HEK293 (cell line): ENCODE measurements around the gene PLXNA3.
A peak's percentile ranks its signal among the peaks of the same experiment; 100 is the strongest.

Experiments
- CTCF ChIA-PET: fragments of 350-600 bp; formaldehyde crosslinking; extraction: SDS; loops from one replicate; lab custom pipeline; 2021; ENCODE audit warnings: antibody characterized with exemption; lab: Yijun Ruan, JAX
- POLR2A ChIA-PET: fragments of 300-600 bp; formaldehyde crosslinking; extraction: SDS; loops from one replicate; lab custom pipeline; 2020; ENCODE audit warnings: antibody characterized with exemption, inconsistent platforms; lab: Yijun Ruan, JAX
- H3K27ac ChIP-seq: fragments of 200-500 bp; sonication (Bioruptor generic); 2 replicates; pipeline ENCODE4 v1.5.1; 2014; ENCODE audit warnings: low read depth, low read length, control low read depth, inconsistent platforms; ENCODE audit errors: extremely low read depth
- H3K36me3 ChIP-seq, 2 experiments: fragments of 200-500 bp in 1 of 2; sonication (Bioruptor generic) in 1 of 2; 1 replicate in 1 of 2; 2 replicates in 1 of 2; pipeline ENCODE4 v1.5.1; 2014 to 2017; ENCODE audit warnings: inconsistent platforms in 2 of 2, low read length in 2 of 2; ENCODE audit not compliant: control insufficient read depth in 2 of 2, insufficient read depth in 1 of 2
- H3K4me1 ChIP-seq: fragments of 200-500 bp; sonication (Bioruptor generic); 2 replicates; pipeline ENCODE4 v1.5.1; 2014; ENCODE audit warnings: mild to moderate bottlenecking, low read length, inconsistent platforms; ENCODE audit not compliant: control insufficient read depth, insufficient read depth
- H3K4me3 ChIP-seq: 2 replicates; pipeline ENCODE4 v1.5.1; 2011; ENCODE audit warnings: low read depth, mild to moderate bottlenecking, control low read depth, low read length, moderate library complexity
- H3K9me3 ChIP-seq: fragments of 200-500 bp; sonication (Bioruptor generic); 2 replicates; pipeline ENCODE4 v1.5.1; 2014; ENCODE audit warnings: low read depth, low read length, inconsistent platforms; ENCODE audit not compliant: control insufficient read depth, insufficient read depth
- HOXA7 ChIP-seq: sonication (generic); formaldehyde crosslinking; IDR thresholded peaks from 2 replicates; pipeline ENCODE4 v1.8.1; 2022; ENCODE audit warnings: missing genetic modification reagents, borderline replicate concordance
- MYNN ChIP-seq: fragments of 450-650 bp; formaldehyde crosslinking; IDR thresholded peaks from 2 replicates; pipeline ENCODE4 v1.5.1; 2016; ENCODE audit warnings: missing biosample characterization, missing genetic modification characterization, borderline replicate concordance
- SCRT1 ChIP-seq: fragments of 450-650 bp; formaldehyde crosslinking; IDR thresholded peaks from 2 replicates; pipeline ENCODE4 v1.5.1; 2016; ENCODE audit warnings: missing biosample characterization, missing genetic modification characterization, borderline replicate concordance
- TRIM28 ChIP-seq: IDR thresholded peaks from 2 replicates; pipeline ENCODE4 v1.6.1; 2011; ENCODE audit warnings: low read length, control low read depth, borderline replicate concordance
- ZNF2 ChIP-seq: fragments of 450-650 bp; formaldehyde crosslinking; IDR thresholded peaks from 2 replicates; pipeline ENCODE4 v1.5.1; 2016; ENCODE audit warnings: missing biosample characterization, missing genetic modification characterization
- ZNF202 ChIP-seq: fragments of 450-650 bp; formaldehyde crosslinking; IDR thresholded peaks from 2 replicates; pipeline ENCODE4 v1.5.1; 2016; ENCODE audit warnings: missing biosample characterization, missing genetic modification characterization, borderline replicate concordance
- ZNF514 ChIP-seq: fragments of 450-650 bp; formaldehyde crosslinking; IDR thresholded peaks from 2 replicates; pipeline ENCODE4 v1.5.1; 2016; ENCODE audit warnings: missing biosample characterization, missing genetic modification characterization
- ZNF837 ChIP-seq: fragments of 450-650 bp; formaldehyde crosslinking; IDR thresholded peaks from 2 replicates; pipeline ENCODE4 v1.5.1; 2016; ENCODE audit warnings: missing biosample characterization, missing genetic modification characterization
- ZSCAN16 ChIP-seq: fragments of 450-650 bp; formaldehyde crosslinking; IDR thresholded peaks from 2 replicates; pipeline ENCODE4 v1.5.1; 2016; ENCODE audit warnings: missing biosample characterization, missing genetic modification characterization
- TF ChIP-seq, protein P1 (sequence below): fragments of 450-650 bp; formaldehyde crosslinking; IDR thresholded peaks from 2 replicates; pipeline ENCODE4 v1.5.1; 2017; ENCODE audit warnings: missing biosample characterization, mild to moderate bottlenecking, missing genetic modification characterization, moderate library complexity
- TF ChIP-seq, protein P2 (sequence below): fragments of 450-650 bp; formaldehyde crosslinking; IDR thresholded peaks from 2 replicates; pipeline ENCODE4 v1.5.0; 2017; ENCODE audit warnings: missing biosample characterization, missing genetic modification characterization, borderline replicate concordance
- TF ChIP-seq, protein P3 (sequence below): fragments of 450-650 bp; formaldehyde crosslinking; IDR thresholded peaks from 2 replicates; pipeline ENCODE4 v1.5.1; 2017; ENCODE audit warnings: missing biosample characterization, missing genetic modification characterization
- TF ChIP-seq, protein P4 (sequence below): fragments of 450-650 bp; formaldehyde crosslinking; IDR thresholded peaks from 2 replicates; pipeline ENCODE4 v1.5.1; 2016; ENCODE audit warnings: missing biosample characterization, missing genetic modification characterization, low read depth
- TF ChIP-seq, protein P5 (sequence below): fragments of 450-650 bp; formaldehyde crosslinking; IDR thresholded peaks from 2 replicates; pipeline ENCODE4 v1.5.1; 2017; ENCODE audit warnings: missing biosample characterization, missing genetic modification characterization
- TF ChIP-seq, protein P6 (sequence below): fragments of 450-650 bp; IDR thresholded peaks from 2 replicates; pipeline ENCODE4 v1.5.1; 2018; ENCODE audit warnings: missing biosample characterization, missing genetic modification characterization
- TF ChIP-seq, protein P7 (sequence below): fragments of 450-650 bp; IDR thresholded peaks from 2 replicates; pipeline ENCODE4 v1.5.1; 2018; ENCODE audit warnings: missing biosample characterization, mild to moderate bottlenecking, missing genetic modification characterization
- TF ChIP-seq, protein P8 (sequence below): sonication (generic); formaldehyde crosslinking; IDR thresholded peaks from 2 replicates; pipeline ENCODE4 v1.8.1; 2022; ENCODE audit warnings: mild to moderate bottlenecking, moderate library complexity, missing genetic modification reagents
- TF ChIP-seq, protein P9 (sequence below): fragments of 450-650 bp; formaldehyde crosslinking; IDR thresholded peaks from 2 replicates; pipeline ENCODE4 v1.5.1; 2016; ENCODE audit warnings: missing biosample characterization, missing genetic modification characterization

PLXNA3 gene

DNA sequence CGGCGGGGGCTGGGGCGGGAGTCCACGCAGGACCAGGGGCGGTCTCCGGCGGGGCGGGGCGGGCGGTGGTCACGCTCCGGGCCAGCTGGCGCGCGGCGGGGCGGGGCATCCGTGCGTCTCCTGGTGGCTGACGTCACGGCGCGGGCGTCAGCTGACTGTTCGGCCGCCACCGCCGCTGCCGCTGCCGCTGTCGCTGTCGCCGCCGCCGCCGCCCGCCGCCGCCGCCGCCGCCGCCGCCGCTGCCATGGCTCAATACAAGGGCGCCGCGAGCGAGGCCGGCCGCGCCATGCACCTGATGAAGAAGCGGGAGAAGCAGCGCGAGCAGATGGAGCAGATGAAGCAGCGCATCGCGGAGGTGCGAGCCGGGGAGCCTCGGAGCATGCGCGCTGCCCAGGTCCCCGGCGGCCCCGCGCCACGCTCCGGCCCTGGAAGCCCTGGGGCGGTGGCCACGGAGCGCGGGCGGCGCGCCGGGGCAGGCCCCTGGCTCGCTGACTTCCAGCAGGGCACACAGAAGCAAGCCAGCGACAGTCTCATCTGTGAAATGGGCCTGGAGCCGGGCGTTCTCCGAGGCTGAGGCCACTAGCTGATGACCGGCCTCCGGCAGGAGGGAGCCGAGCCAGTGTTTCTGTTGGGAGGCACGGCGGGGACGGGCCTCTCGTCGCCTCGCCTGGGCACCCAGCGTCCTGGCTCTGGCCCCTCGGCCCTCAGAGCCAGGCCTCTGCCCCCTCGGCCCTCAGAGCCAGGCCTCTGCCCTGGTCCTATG lies 13.9 kb upstream of the PLXNA3 start, which contains the start of gene FAM50A (continued):
- TF ChIP-seq ZNF514 (no peak), ZNF2 (no peak), TRIM28 (no peak), ZNF202 (no peak), SCRT1 (tag by site-specific recombination) (no peak)
- TF ChIP-seq, protein P1, sequence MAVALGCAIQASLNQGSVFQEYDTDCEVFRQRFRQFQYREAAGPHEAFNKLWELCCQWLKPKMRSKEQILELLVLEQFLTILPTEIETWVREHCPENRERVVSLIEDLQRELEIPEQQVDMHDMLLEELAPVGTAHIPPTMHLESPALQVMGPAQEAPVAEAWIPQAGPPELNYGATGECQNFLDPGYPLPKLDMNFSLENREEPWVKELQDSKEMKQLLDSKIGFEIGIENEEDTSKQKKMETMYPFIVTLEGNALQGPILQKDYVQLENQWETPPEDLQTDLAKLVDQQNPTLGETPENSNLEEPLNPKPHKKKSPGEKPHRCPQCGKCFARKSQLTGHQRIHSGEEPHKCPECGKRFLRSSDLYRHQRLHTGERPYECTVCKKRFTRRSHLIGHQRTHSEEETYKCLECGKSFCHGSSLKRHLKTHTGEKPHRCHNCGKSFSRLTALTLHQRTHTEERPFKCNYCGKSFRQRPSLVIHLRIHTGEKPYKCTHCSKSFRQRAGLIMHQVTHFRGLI (tag by site-specific recombination): no peak
- TF ChIP-seq, protein P2, sequence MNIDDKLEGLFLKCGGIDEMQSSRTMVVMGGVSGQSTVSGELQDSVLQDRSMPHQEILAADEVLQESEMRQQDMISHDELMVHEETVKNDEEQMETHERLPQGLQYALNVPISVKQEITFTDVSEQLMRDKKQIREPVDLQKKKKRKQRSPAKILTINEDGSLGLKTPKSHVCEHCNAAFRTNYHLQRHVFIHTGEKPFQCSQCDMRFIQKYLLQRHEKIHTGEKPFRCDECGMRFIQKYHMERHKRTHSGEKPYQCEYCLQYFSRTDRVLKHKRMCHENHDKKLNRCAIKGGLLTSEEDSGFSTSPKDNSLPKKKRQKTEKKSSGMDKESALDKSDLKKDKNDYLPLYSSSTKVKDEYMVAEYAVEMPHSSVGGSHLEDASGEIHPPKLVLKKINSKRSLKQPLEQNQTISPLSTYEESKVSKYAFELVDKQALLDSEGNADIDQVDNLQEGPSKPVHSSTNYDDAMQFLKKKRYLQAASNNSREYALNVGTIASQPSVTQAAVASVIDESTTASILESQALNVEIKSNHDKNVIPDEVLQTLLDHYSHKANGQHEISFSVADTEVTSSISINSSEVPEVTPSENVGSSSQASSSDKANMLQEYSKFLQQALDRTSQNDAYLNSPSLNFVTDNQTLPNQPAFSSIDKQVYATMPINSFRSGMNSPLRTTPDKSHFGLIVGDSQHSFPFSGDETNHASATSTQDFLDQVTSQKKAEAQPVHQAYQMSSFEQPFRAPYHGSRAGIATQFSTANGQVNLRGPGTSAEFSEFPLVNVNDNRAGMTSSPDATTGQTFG: no peak
- TF ChIP-seq, protein P3, sequence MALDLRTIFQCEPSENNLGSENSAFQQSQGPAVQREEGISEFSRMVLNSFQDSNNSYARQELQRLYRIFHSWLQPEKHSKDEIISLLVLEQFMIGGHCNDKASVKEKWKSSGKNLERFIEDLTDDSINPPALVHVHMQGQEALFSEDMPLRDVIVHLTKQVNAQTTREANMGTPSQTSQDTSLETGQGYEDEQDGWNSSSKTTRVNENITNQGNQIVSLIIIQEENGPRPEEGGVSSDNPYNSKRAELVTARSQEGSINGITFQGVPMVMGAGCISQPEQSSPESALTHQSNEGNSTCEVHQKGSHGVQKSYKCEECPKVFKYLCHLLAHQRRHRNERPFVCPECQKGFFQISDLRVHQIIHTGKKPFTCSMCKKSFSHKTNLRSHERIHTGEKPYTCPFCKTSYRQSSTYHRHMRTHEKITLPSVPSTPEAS (tag by site-specific recombination): no peak
- TF ChIP-seq, protein P4, sequence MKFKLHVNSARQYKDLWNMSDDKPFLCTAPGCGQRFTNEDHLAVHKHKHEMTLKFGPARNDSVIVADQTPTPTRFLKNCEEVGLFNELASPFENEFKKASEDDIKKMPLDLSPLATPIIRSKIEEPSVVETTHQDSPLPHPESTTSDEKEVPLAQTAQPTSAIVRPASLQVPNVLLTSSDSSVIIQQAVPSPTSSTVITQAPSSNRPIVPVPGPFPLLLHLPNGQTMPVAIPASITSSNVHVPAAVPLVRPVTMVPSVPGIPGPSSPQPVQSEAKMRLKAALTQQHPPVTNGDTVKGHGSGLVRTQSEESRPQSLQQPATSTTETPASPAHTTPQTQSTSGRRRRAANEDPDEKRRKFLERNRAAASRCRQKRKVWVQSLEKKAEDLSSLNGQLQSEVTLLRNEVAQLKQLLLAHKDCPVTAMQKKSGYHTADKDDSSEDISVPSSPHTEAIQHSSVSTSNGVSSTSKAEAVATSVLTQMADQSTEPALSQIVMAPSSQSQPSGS (tag by site-specific recombination): no peak
- TF ChIP-seq, all 188 proteins: peak for 6

DNA sequence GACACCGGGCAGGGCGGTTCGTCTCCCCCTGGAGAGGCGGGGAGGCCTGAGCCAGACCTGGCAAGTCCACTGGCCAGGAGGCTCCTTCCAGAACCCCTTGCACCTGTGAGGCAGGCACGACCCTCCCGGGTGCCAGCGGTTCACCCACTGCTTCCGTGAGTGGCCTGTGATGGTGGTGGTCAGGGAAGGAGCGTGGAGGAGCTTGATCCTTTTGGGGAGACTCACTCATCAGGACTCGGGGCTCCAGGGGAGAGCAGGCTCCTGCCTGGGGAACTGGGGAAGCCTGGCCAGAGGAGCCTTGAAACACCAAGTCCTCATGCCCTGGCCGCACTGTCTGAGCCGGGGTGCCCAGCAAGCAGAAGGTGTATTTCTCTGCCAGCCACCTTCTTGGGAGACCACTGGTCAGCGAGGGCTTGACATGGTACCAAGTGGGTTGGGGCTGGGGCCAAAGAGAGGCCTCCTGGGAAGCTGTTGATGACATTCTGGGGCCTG lies 13.3 kb upstream of the PLXNA3 start:
- Histone ChIP-seq H3K9me3 (no peaks in the 10 kb centered on the region), H3K27ac (peak overlapping the region; percentile 77), H3K4me1 (no peaks in the 10 kb centered on the region), H3K4me3 (peak overlapping the region; percentile 51), H3K36me3 (peaks cover 4 to 79% of the 10 kb centered on the region in 2 experiments; a peak in 2 of 3 replicates)
- POLR2A ChIA-PET: interaction anchor here (0.7 to 1.1 kb wide), 5 partner anchors 9 to 74 kb away, joined by 3 to 4 read pairs (median 3); no protein-coding TSS in a partner anchor
- CTCF ChIA-PET: interaction anchor here (0.6 to 0.8 kb wide), 4 partner anchors 17 to 443 kb away, joined by 3 to 4 read pairs (median 4); no protein-coding TSS in a partner anchor
- TF ChIP-seq ZNF837 (tag by site-specific recombination) (no peak), MYNN (tag by site-specific recombination) (no peak), ZNF2 (no peak), HOXA7 (no peak), ZSCAN16 (tag by site-specific recombination) (no peak)
- TF ChIP-seq, protein P5, sequence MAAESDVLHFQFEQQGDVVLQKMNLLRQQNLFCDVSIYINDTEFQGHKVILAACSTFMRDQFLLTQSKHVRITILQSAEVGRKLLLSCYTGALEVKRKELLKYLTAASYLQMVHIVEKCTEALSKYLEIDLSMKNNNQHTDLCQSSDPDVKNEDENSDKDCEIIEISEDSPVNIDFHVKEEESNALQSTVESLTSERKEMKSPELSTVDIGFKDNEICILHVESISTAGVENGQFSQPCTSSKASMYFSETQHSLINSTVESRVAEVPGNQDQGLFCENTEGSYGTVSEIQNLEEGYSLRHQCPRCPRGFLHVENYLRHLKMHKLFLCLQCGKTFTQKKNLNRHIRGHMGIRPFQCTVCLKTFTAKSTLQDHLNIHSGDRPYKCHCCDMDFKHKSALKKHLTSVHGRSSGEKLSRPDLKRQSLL (tag by site-specific recombination): no peak
- TF ChIP-seq, protein P6, sequence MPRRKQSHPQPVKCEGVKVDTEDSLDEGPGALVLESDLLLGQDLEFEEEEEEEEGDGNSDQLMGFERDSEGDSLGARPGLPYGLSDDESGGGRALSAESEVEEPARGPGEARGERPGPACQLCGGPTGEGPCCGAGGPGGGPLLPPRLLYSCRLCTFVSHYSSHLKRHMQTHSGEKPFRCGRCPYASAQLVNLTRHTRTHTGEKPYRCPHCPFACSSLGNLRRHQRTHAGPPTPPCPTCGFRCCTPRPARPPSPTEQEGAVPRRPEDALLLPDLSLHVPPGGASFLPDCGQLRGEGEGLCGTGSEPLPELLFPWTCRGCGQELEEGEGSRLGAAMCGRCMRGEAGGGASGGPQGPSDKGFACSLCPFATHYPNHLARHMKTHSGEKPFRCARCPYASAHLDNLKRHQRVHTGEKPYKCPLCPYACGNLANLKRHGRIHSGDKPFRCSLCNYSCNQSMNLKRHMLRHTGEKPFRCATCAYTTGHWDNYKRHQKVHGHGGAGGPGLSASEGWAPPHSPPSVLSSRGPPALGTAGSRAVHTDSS (tag by site-specific recombination): no peak
- TF ChIP-seq, protein P7, sequence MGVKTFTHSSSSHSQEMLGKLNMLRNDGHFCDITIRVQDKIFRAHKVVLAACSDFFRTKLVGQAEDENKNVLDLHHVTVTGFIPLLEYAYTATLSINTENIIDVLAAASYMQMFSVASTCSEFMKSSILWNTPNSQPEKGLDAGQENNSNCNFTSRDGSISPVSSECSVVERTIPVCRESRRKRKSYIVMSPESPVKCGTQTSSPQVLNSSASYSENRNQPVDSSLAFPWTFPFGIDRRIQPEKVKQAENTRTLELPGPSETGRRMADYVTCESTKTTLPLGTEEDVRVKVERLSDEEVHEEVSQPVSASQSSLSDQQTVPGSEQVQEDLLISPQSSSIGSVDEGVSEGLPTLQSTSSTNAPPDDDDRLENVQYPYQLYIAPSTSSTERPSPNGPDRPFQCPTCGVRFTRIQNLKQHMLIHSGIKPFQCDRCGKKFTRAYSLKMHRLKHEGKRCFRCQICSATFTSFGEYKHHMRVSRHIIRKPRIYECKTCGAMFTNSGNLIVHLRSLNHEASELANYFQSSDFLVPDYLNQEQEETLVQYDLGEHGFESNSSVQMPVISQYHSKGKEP: no peak
- TF ChIP-seq, protein P8, sequence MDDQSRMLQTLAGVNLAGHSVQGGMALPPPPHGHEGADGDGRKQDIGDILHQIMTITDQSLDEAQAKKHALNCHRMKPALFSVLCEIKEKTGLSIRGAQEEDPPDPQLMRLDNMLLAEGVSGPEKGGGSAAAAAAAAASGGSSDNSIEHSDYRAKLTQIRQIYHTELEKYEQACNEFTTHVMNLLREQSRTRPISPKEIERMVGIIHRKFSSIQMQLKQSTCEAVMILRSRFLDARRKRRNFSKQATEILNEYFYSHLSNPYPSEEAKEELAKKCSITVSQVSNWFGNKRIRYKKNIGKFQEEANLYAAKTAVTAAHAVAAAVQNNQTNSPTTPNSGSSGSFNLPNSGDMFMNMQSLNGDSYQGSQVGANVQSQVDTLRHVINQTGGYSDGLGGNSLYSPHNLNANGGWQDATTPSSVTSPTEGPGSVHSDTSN (CRISPR knock-in tag): no peak
- TF ChIP-seq, protein P9, sequence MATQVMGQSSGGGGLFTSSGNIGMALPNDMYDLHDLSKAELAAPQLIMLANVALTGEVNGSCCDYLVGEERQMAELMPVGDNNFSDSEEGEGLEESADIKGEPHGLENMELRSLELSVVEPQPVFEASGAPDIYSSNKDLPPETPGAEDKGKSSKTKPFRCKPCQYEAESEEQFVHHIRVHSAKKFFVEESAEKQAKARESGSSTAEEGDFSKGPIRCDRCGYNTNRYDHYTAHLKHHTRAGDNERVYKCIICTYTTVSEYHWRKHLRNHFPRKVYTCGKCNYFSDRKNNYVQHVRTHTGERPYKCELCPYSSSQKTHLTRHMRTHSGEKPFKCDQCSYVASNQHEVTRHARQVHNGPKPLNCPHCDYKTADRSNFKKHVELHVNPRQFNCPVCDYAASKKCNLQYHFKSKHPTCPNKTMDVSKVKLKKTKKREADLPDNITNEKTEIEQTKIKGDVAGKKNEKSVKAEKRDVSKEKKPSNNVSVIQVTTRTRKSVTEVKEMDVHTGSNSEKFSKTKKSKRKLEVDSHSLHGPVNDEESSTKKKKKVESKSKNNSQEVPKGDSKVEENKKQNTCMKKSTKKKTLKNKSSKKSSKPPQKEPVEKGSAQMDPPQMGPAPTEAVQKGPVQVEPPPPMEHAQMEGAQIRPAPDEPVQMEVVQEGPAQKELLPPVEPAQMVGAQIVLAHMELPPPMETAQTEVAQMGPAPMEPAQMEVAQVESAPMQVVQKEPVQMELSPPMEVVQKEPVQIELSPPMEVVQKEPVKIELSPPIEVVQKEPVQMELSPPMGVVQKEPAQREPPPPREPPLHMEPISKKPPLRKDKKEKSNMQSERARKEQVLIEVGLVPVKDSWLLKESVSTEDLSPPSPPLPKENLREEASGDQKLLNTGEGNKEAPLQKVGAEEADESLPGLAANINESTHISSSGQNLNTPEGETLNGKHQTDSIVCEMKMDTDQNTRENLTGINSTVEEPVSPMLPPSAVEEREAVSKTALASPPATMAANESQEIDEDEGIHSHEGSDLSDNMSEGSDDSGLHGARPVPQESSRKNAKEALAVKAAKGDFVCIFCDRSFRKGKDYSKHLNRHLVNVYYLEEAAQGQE (tag by site-specific recombination): no peak
